Activated CD8-positive, alpha-beta T cell treated with anti-CD3 and anti-CD28 coated beads for 36 hours (primary cell): Measurements from ENCODE around the gene EXOC5. TPM values are rescaled to one million over a fixed set of nuclear protein-coding genes. Genes with fewer than 3 reads are reported as not detected.

Experiments
- ATAC-seq: fragments of 200-7000 bp; cut with Tn5 transposase; one replicate; pipeline ENCODE4 v1.10.0; 2021; ENCODE audit warnings: mild to moderate bottlenecking, moderate library complexity
- CTCF ChIA-PET: fragments of 350-600 bp; sonication (Branson Sonifier 250); formaldehyde crosslinking; loops from one replicate; lab custom pipeline; 2021; ENCODE audit warnings: antibody characterized with exemption; lab: Charles Lee
- POLR2A ChIA-PET: fragments of 350-600 bp; sonication (Branson Sonifier 250); formaldehyde crosslinking; loops from one replicate; lab custom pipeline; 2021; ENCODE audit warnings: antibody characterized with exemption; lab: Charles Lee
- DNase-seq: peaks from one replicate; pipeline ENCODE4 v3.0.0-alpha.2; 2020
- H3K27ac Mint-ChIP-seq: one replicate; pipeline ENCODE4 v1.8.0; 2021; ENCODE audit warnings: mild to moderate bottlenecking, mixed read lengths
- H3K27me3 Mint-ChIP-seq: one replicate; pipeline ENCODE4 v1.8.0; 2021; ENCODE audit warnings: mixed read lengths
- H3K36me3 Mint-ChIP-seq: one replicate; pipeline ENCODE4 v1.8.0; 2021; ENCODE audit warnings: low read depth, mixed read lengths
- H3K4me1 Mint-ChIP-seq: one replicate; pipeline ENCODE4 v1.8.0; 2021; ENCODE audit warnings: low read depth, mixed read lengths
- H3K4me3 Mint-ChIP-seq: one replicate; pipeline ENCODE4 v1.8.0; 2021; ENCODE audit warnings: mild to moderate bottlenecking, moderate library complexity, mixed read lengths
- H3K9me3 Mint-ChIP-seq: one replicate; pipeline ENCODE4 v1.8.0; 2021; ENCODE audit warnings: mixed read lengths
- CTCF ChIP-seq: fragments of 200-600 bp; IDR thresholded peaks from one replicate; pipeline ENCODE4 v1.8.0; 2022; ENCODE audit warnings: antibody characterized with exemption, mild to moderate bottlenecking
- intact Hi-C: fragments of 100-400 bp; cut with micrococcal nuclease; formaldehyde crosslinking; loops from one replicate; pipeline ENCODE4 v1.10.0; 2022
- total RNA-seq, 2 experiments: library from RNA; stranded (reverse); gene quantifications; one replicate each; pipeline ENCODE4 v1.2.3, GENCODE V29; 2021

EXOC5 gene
- total RNA-seq, 2 experiments from 2014 or later = 72.8 to 75.1 TPM

GRCh38 chr14:57171903-57172302 lies 96.8 kb downstream of the EXOC5 start:
- CTCF ChIA-PET = no interaction called here
- H3K9me3 Mint-ChIP-seq = no peaks in the 10 kb centered on the region
- POLR2A ChIA-PET = no interaction called here
- no peaks in the 10 kb centered on the region for H3K4me1 Mint-ChIP-seq
- no peak overlapping the region for H3K4me3 Mint-ChIP-seq
- peaks cover 7% of the 10 kb centered on the region for H3K27me3 Mint-ChIP-seq
- ATAC-seq = no peak
- no peak for DNase-seq
- intact Hi-C loops = no loop called here
- no peak overlapping the region for H3K27ac Mint-ChIP-seq
- no peaks in the 10 kb centered on the region for H3K36me3 Mint-ChIP-seq
- no peak for TF ChIP-seq CTCF

GRCh38 chr14:57171363-57171762 lies 97.3 kb downstream of the EXOC5 start:
- TF ChIP-seq CTCF = no peak
- Mint-ChIP-seq H3K4me1 (no peaks in the 10 kb centered on the region), H3K36me3 (no peaks in the 10 kb centered on the region), H3K4me3 (no peak overlapping the region), H3K9me3 (no peaks in the 10 kb centered on the region), H3K27ac (no peak overlapping the region), H3K27me3 (peaks cover 7% of the 10 kb centered on the region)
- intact Hi-C loops = no loop called here
- ATAC-seq = no peak
- POLR2A ChIA-PET = no interaction called here
- CTCF ChIA-PET = no interaction called here
- DNase-seq = no peak

- Mint-ChIP-seq H3K36me3 (no peaks in the 10 kb centered on the region), H3K27me3 (peaks cover 4% of the 10 kb centered on the region), H3K9me3 (no peaks in the 10 kb centered on the region), H3K27ac (no peak overlapping the region), H3K4me1 (no peaks in the 10 kb centered on the region), H3K4me3 (no peak overlapping the region)
- CTCF ChIA-PET = no interaction called here
- DNase-seq = no peak
- intact Hi-C loops = no loop called here
- POLR2A ChIA-PET = no interaction called here
- TF ChIP-seq CTCF = no peak
- no peak for ATAC-seq
Observed at GRCh38 chr14:57169901-57170300, 98.8 kb downstream of the EXOC5 start.

GRCh38 chr14:57168138-57168679 lies 100.5 kb downstream of the EXOC5 start:
- Mint-ChIP-seq H3K27me3 (peaks cover 6% of the 10 kb centered on the region), H3K4me3 (no peak overlapping the region), H3K9me3 (no peaks in the 10 kb centered on the region), H3K36me3 (no peaks in the 10 kb centered on the region), H3K27ac (no peak overlapping the region), H3K4me1 (no peaks in the 10 kb centered on the region)
- no peak for TF ChIP-seq CTCF
- intact Hi-C loops = no loop called here
- POLR2A ChIA-PET = no interaction called here
- no peak for ATAC-seq
- CTCF ChIA-PET = interaction anchor here (0.8 to 1.0 kb wide), 2 partner anchors 8 to 15 kb away, joined by 3 to 4 read pairs; no protein-coding TSS in a partner anchor
- no peak for DNase-seq

GRCh38 chr14:57161583-57162234 lies 107.0 kb downstream of the EXOC5 start:
- no peak overlapping the region for H3K27ac Mint-ChIP-seq
- ATAC-seq = no peak
- no peak overlapping the region for H3K4me3 Mint-ChIP-seq
- no peaks in the 10 kb centered on the region for H3K36me3 Mint-ChIP-seq
- no peak for DNase-seq
- no peaks in the 10 kb centered on the region for H3K9me3 Mint-ChIP-seq
- H3K4me1 Mint-ChIP-seq = no peaks in the 10 kb centered on the region
- ChIA-PET CTCF (no interaction called here), POLR2A (no interaction called here)
- TF ChIP-seq CTCF = no peak
- intact Hi-C loops = no loop called here
- H3K27me3 Mint-ChIP-seq = peaks cover 8% of the 10 kb centered on the region
